ENCODE data around the gene ADCY9.

GRCh38 chr16:4124535-4125294, 8.5 kb upstream of the ADCY9 start:
- no peak for TF ChIP-seq EZH2 (IDR thresholded peaks at IDR 0.05; ENCODE audit: insufficient read depth, poor library complexity, severe bottlenecking)
- no peak for TF ChIP-seq EZH2phosphoT487 (IDR thresholded peaks at IDR 0.05; ENCODE audit: insufficient read depth, low read depth)
